Measurements from ENCODE around the gene PROP1. TPM values are rescaled to one million over a fixed set of nuclear protein-coding genes. Genes with fewer than 3 reads are reported as not detected.

PROP1 gene
- total and polyA plus RNA-seq, 4 donors = not detected

GRCh38 chr5:177992466-177992865, 3.6 kb downstream of the PROP1 start:
- no peak overlapping the region for H3K9ac ChIP-seq (ENCODE audit: low read depth in 1 of 2, low read length in 2 of 2)
- TF ChIP-seq HNF4A (conservative IDR thresholded peaks at IDR 0.05) (no peak), FOXA2 (IDR thresholded peaks at IDR 0.05) (no peak), YY1 (IDR thresholded peaks at IDR 0.05) (no peak), RAD21 (IDR thresholded peaks at IDR 0.05) (no peak), RXRA (IDR thresholded peaks at IDR 0.05) (no peak), FOXA1 (IDR thresholded peaks at IDR 0.05) (no peak)
- H3K9me3 ChIP-seq (ENCODE audit: control insufficient read depth in 4 of 4, low read length in 3 of 4) = no peaks in the 10 kb centered on the region
- no peaks in the 10 kb centered on the region for H3K36me3 ChIP-seq (ENCODE audit: control insufficient read depth in 4 of 4, insufficient read depth in 3 of 4, low read depth in 1 of 4, low read length in 3 of 4)
- WGBS = 85% methylated on average over 6 of the region's 6 CpGs
- no peaks in the 10 kb centered on the region for H3K27me3 ChIP-seq (ENCODE audit: control insufficient read depth in 4 of 4, insufficient read depth in 4 of 4, low read length in 3 of 4)
- no peak overlapping the region for H3K4me3 ChIP-seq (ENCODE audit: low read depth in 1 of 3, low read length in 3 of 3)
- no peaks in the 10 kb centered on the region for H3K4me1 ChIP-seq (ENCODE audit: control insufficient read depth in 4 of 4, insufficient read depth in 4 of 4, low read length in 3 of 4)
- DNase-seq (ENCODE audit: low spot score) = no peak
- H3K27ac ChIP-seq (ENCODE audit: low read depth in 1 of 2, low read length in 2 of 2) = no peak overlapping the region

- Histone ChIP-seq H3K4me1 (ENCODE audit: control insufficient read depth in 4 of 4, insufficient read depth in 4 of 4, low read length in 3 of 4) (peaks cover 0 to 6% (median 2%) of the 10 kb centered on the region in 4 donors), H3K36me3 (ENCODE audit: control insufficient read depth in 4 of 4, insufficient read depth in 3 of 4, low read depth in 1 of 4, low read length in 3 of 4) (no peaks in the 10 kb centered on the region), H3K4me3 (ENCODE audit: low read depth in 1 of 3, low read length in 3 of 3) (no peak overlapping the region), H3K9ac (ENCODE audit: low read depth in 1 of 2, low read length in 2 of 2) (no peak overlapping the region), H3K9me3 (ENCODE audit: control insufficient read depth in 4 of 4, low read length in 3 of 4) (no peaks in the 10 kb centered on the region), H3K27me3 (ENCODE audit: control insufficient read depth in 4 of 4, insufficient read depth in 4 of 4, low read length in 3 of 4) (peaks cover 0 to 6% (median under 1%) of the 10 kb centered on the region in 4 donors), H3K27ac (ENCODE audit: low read depth in 1 of 2, low read length in 2 of 2) (no peak overlapping the region)
- no peak for DNase-seq (ENCODE audit: low spot score)
- TF ChIP-seq MAX (IDR thresholded peaks at IDR 0.05) (no peak), REST (IDR thresholded peaks at IDR 0.05) (no peak)
- WGBS = 88% methylated on average over 11 of the region's 11 CpGs
Measured at GRCh38 chr5:177988989-177989625, 6.9 kb downstream of the PROP1 start.

- no peak overlapping the region for H3K9ac ChIP-seq (ENCODE audit: low read depth in 1 of 2, low read length in 2 of 2)
- H3K36me3 ChIP-seq (ENCODE audit: control insufficient read depth in 4 of 4, insufficient read depth in 3 of 4, low read depth in 1 of 4, low read length in 3 of 4) = no peaks in the 10 kb centered on the region
- no peaks in the 10 kb centered on the region for H3K9me3 ChIP-seq (ENCODE audit: control insufficient read depth in 4 of 4, low read length in 3 of 4)
- H3K27me3 ChIP-seq (ENCODE audit: control insufficient read depth in 4 of 4, insufficient read depth in 4 of 4, low read length in 3 of 4) = peaks cover 2 to 10% (median 4%) of the 10 kb centered on the region in 4 donors
- WGBS = 78% methylated on average over 9 of the region's 9 CpGs
- H3K4me3 ChIP-seq (ENCODE audit: low read depth in 1 of 3, low read length in 3 of 3) = no peak overlapping the region
- peaks cover 0 to 6% (median 2%) of the 10 kb centered on the region in 4 donors for H3K4me1 ChIP-seq (ENCODE audit: control insufficient read depth in 4 of 4, insufficient read depth in 4 of 4, low read length in 3 of 4)
- H3K27ac ChIP-seq (ENCODE audit: low read depth in 1 of 2, low read length in 2 of 2) = no peak overlapping the region
- no peak for DNase-seq (ENCODE audit: low spot score)
- TF ChIP-seq FOXA2 (IDR thresholded peaks at IDR 0.05) (no peak), RAD21 (IDR thresholded peaks at IDR 0.05) (no peak), SP1 (IDR thresholded peaks at IDR 0.05) (no peak), EGR1 (IDR thresholded peaks at IDR 0.05; ENCODE audit: low read depth in 2 of 2) (no peak), MAX (IDR thresholded peaks at IDR 0.05) (no peak), REST (IDR thresholded peaks at IDR 0.05) (no peak), RXRA (IDR thresholded peaks at IDR 0.05) (no peak), HNF4A (conservative IDR thresholded peaks at IDR 0.05) (no peak), CTCF (IDR thresholded peaks at IDR 0.05; ENCODE audit: low read depth, low read length, missing input control) (no peak), TAF1 (conservative IDR thresholded peaks at IDR 0.05) (no peak), FOXA1 (IDR thresholded peaks at IDR 0.05) (no peak), ZBTB33 (IDR thresholded peaks at IDR 0.05) (no peak), YY1 (IDR thresholded peaks at IDR 0.05) (no peak), HNF4G (IDR thresholded peaks at IDR 0.05) (no peak)
Measured at GRCh38 chr5:177987326-177987725, 8.7 kb downstream of the PROP1 start.
